ENCODE measurements around the gene SH3RF1.

Gene SH3RF1

DNA sequence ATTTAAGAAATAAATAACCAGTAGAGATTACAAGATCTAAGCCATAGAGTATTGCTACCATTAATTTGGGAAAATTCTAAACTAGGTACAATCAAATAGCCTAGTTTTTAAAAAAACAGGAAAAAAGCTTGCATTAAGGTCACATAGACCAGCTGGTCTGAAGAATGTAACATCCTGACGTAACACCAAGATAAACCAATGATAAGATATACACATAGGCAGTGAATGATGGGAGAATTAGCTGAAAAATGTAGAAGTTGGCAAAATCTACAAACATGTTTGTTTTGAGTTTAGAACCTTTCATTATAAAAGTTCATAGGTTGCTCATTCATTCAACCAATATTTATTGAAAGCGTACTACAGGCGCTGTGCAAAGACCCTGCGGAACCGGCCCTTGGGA is 120.0 kb downstream of the SH3RF1 start:
- H3K4me3 ChIP-seq (replicated peaks; ENCODE audit: low read depth, low read length) = no peak overlapping the region
- TF ChIP-seq, protein P1, sequence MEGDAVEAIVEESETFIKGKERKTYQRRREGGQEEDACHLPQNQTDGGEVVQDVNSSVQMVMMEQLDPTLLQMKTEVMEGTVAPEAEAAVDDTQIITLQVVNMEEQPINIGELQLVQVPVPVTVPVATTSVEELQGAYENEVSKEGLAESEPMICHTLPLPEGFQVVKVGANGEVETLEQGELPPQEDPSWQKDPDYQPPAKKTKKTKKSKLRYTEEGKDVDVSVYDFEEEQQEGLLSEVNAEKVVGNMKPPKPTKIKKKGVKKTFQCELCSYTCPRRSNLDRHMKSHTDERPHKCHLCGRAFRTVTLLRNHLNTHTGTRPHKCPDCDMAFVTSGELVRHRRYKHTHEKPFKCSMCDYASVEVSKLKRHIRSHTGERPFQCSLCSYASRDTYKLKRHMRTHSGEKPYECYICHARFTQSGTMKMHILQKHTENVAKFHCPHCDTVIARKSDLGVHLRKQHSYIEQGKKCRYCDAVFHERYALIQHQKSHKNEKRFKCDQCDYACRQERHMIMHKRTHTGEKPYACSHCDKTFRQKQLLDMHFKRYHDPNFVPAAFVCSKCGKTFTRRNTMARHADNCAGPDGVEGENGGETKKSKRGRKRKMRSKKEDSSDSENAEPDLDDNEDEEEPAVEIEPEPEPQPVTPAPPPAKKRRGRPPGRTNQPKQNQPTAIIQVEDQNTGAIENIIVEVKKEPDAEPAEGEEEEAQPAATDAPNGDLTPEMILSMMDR (IDR thresholded peaks at IDR 0.05; ENCODE audit: low read length, missing control alignments) = no peak
- DNase-seq (ENCODE audit: low read depth) = no peak

DNA sequence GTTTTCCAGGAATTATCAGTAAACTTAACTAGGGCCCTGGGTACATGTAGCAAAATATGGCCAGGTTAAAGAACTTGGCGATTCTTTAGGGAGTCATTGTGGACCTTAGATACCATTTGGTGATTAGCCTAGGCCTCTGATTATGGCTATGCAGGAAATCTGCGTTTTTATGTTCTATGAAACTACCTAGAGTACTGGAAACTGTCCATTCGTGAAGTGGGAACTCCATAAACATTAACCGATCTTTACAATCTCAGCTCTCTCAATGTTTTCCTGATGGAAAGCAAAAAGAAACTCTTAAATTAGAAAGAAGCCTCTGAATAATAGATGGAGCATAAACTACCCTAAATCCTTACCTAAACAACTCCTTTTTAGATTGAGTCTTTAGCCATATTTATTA is 121.9 kb downstream of the SH3RF1 start:
- no peak overlapping the region for H3K4me3 ChIP-seq (replicated peaks; ENCODE audit: low read depth, low read length)
- DNase-seq (ENCODE audit: low read depth) = no peak
- TF ChIP-seq, protein P1 (IDR thresholded peaks at IDR 0.05; ENCODE audit: low read length, missing control alignments) = no peak

DNA sequence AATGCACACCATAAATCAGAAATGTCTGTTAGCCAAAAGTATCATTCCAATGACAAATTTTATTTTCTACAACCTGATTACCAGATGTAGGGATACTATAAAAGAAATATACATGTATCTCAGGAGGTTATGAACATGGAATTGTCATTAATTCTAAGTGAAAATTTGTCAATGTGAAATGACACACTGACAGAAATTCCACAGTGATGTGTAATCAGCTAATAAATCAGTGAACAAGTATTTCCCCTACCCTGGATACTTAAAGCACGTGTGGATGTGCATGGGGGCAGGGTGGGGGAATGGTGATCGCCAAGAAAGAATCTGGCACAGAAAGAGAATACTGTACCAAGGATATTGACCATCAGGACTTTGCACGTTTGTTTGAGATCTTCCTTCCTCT is 123.6 kb downstream of the SH3RF1 start:
- DNase-seq (ENCODE audit: low read depth) = no peak

DNA sequence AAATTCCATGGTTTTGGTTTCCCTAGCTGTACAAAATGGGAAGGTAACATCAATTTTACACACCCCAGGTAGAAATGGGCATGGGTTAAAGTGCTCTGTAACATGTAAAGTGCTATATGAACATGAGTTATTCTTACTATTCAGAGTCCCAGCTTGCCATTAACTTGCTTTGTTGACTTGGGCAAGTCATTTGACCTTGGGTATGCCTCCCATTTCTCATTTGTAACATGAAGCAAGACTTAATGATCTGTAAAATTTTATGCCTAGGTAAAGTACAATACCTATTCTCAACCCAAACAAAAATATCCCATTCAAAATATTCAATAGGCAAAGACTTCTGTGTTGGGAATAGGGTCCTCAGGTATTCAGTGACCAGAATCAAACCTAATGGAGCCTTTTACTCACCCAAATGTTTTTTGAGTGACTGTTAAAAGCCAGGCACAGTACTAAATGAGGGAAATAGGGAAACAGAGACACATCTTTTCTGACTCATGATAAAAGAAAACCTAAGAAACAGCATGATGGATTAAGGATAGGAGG is 126.6 kb downstream of the SH3RF1 start:
- TF ChIP-seq, protein P1 (IDR thresholded peaks at IDR 0.05; ENCODE audit: low read length, missing control alignments) = no peak
- no peak overlapping the region for H3K4me3 ChIP-seq (replicated peaks; ENCODE audit: low read depth, low read length)
- no peak for DNase-seq (ENCODE audit: low read depth)

More for the DNA sequence above, 123.6 kb downstream of the SH3RF1 start:
- no peak overlapping the region for H3K4me3 ChIP-seq (replicated peaks; ENCODE audit: low read depth, low read length)
- TF ChIP-seq, protein P1 (IDR thresholded peaks at IDR 0.05; ENCODE audit: low read length, missing control alignments) = no peak

DNA sequence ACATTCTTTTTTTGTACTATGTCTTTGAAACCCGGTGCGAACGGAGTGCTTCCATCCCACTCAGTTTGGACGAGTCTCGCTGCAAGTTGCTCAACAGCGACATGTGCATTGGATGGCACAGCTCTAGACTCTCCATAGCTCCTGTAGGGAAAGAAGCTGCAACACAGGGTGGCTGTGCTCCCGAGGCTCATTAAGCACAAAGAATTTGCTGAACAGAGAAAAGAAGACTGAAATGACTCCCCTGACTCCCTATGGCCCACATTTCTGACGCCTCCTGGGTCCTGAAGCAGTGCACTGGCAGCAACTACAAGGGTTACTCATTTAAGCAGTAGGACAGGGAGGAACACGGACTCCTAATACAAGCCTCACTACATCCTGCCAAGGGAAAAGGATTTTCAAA is 127.4 kb downstream of the SH3RF1 start:
- DNase-seq (ENCODE audit: low read depth) = no peak
- TF ChIP-seq, protein P1 (IDR thresholded peaks at IDR 0.05; ENCODE audit: low read length, missing control alignments) = no peak
- H3K4me3 ChIP-seq (replicated peaks; ENCODE audit: low read depth, low read length) = no peak overlapping the region

DNA sequence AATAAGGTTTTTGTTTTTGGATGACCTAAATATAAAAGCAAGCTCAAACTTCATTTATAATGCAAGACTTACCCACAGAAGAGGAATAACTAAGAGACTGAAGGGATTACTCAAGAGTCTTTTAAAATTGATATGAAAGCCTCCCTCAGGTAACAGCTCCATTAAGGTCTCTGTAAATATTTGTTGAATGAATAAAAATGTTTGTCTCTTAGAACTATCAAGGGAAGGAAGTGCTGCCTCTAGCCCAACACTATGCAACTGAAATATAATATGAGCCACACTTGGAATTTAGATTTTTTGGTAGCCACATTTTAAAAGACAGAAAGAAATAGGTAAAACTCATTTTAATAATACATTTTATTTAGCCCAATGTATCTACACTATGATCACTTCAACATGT is 127.8 kb downstream of the SH3RF1 start:
- H3K4me3 ChIP-seq (replicated peaks; ENCODE audit: low read depth, low read length) = no peak overlapping the region
- TF ChIP-seq, protein P1 (IDR thresholded peaks at IDR 0.05; ENCODE audit: low read length, missing control alignments) = no peak
- DNase-seq (ENCODE audit: low read depth) = no peak

DNA sequence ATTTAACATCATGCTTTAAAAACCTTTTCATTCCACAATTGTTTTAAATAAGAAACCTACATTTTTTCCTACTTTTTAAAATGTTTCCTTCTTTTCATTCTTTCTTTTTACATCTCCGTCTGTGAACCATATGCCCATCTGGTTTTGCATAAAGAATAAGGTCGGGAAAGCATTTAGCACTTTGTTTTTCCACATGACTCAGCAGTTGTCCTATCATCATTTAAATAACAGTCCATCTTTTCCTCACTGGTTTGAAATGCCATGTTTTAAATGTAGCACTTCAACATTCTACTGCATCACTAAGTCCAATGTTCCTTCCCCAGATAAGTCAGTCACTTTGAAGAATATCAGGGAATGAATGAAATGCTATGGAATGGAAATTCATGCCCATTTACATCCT is 128.4 kb downstream of the SH3RF1 start:
- DNase-seq (ENCODE audit: low read depth) = no peak
- TF ChIP-seq, protein P1 (IDR thresholded peaks at IDR 0.05; ENCODE audit: low read length, missing control alignments) = no peak
- H3K4me3 ChIP-seq (replicated peaks; ENCODE audit: low read depth, low read length) = no peak overlapping the region

All from fibroblast of pulmonary artery (primary cell).